GM12891 (cell line): ENCODE measurements around the gene FUBP3.

ENCODE experiments used
- PAX5 ChIP-seq: IDR thresholded peaks from 2 replicates; pipeline ENCODE4 v1.6.1; 2011; ENCODE audit warnings: low read length, moderate library complexity, mild to moderate bottlenecking; ENCODE audit not compliant: insufficient read depth, severe bottlenecking
- POLR2A ChIP-seq: IDR thresholded peaks from 2 replicates; pipeline ENCODE4 v1.6.1; 2011; ENCODE audit warnings: low read depth, low read length, control low read depth
- POLR2AphosphoS5 ChIP-seq: IDR thresholded peaks from 2 replicates; pipeline ENCODE4 v1.6.1; 2011; ENCODE audit warnings: low read depth, low read length, control low read depth
- TAF1 ChIP-seq: IDR thresholded peaks from 2 replicates; pipeline ENCODE4 v1.6.1; 2011; ENCODE audit warnings: low read depth, low read length, control low read depth

- TF ChIP-seq POLR2A, result no peak
- no peak for TF ChIP-seq POLR2AphosphoS5
- no peak for TF ChIP-seq TAF1
- TF ChIP-seq PAX5, result no peak
Measured at GRCh38 chr9:130672933-130673615, 93.7 kb downstream of the FUBP3 start.
